GM18505 (cell line): ENCODE data around the gene NEO1.

Source experiments
- ATAC-seq: cut with Tn5 transposase; IDR thresholded peaks from one replicate; pipeline ENCODE4 v1.9.1; 2021; ENCODE audit not compliant: unreplicated experiment
- POLR2A ChIP-seq: IDR thresholded peaks from 4 replicates; pipeline ENCODE4 v1.6.1; 2011; ENCODE audit warnings: borderline replicate concordance; ENCODE audit not compliant: insufficient read depth, insufficient read length; ENCODE audit errors: extremely low read depth

Gene NEO1

DNA sequence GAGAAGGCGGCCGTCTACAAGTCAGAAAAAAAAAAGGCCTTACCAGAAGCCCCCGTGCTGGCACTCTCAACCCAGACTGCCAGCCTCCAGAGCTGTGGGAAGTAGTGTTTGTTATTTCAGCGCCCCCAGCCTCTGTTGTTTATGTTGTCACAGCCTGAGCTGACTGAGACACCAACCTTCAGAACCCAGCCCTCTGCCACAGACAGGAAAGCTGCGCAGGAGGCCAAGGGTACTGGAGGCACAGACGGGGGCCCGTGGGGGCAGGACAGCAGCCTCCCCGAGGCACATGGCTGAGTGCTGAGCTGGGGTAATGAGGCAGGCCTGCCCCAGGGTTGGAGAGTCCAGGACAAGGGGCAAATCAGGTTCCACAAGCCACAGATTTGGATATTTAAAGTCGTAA is 282.8 kb downstream of the NEO1 start:
- no peak for TF ChIP-seq POLR2A
- ATAC-seq: no peak

DNA sequence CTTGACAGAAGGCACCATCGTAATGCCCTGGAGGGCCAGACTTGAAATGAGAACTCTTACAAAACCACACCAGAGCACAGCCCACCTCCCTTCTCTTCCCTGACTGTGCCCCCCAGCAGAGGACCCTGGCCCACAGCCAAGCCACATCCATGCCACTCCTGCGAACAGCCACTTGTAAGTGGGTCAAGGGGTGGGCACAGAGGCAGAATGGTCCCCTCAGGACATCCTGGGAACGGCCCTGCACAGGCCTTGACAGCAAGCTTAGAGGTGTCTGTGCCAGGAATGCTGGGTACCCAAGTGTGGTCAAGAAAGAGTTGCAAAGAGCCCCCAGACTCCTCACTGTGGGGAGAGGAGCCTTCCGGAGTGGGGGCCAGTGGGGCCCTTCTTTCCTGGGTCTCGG is 283.2 kb downstream of the NEO1 start:
- no peak for ATAC-seq

DNA sequence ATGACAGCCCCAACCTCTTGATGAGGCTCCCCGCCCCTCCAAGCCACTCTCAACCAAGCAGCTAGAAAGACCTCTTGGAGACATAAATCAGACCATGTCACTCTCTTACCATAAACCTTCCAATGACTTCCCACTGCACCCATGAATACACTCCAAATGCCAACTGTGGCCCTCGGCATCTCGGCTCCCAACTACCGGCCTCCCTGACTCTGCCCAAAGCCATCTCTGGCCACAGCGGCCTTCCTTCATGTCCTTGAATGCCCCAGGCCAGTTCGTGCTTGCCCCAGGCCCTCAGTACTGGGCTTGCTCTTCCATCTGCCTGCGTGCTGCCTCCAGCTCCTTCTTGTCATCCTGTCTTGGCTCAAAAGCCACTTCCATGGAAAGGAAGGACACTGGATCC is 284.5 kb downstream of the NEO1 start:
- no peak for ATAC-seq

More for the DNA sequence above, 283.2 kb downstream of the NEO1 start:
- TF ChIP-seq POLR2A: no peak

DNA sequence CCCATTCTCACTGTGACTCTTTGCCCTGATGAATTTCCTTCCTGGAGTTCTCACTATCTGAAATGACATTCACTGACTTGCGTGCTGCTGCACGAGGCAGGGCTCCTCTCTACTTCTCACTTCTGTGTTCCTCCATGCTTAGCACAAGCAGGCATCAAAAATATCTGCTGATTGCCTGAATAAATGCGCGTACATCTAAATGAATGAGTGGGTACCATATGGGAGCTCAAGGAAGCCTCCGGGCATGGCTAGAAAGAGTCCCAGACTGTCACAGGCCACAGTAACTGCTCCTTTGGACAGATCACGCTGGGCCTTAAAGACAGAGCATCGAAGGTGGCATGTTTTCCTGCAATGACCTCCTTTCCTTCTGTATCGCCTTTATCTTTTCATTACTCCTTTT is 284.9 kb downstream of the NEO1 start:
- TF ChIP-seq POLR2A: no peak
- ATAC-seq: no peak

More for the DNA sequence above, 284.5 kb downstream of the NEO1 start:
- TF ChIP-seq POLR2A: no peak

DNA sequence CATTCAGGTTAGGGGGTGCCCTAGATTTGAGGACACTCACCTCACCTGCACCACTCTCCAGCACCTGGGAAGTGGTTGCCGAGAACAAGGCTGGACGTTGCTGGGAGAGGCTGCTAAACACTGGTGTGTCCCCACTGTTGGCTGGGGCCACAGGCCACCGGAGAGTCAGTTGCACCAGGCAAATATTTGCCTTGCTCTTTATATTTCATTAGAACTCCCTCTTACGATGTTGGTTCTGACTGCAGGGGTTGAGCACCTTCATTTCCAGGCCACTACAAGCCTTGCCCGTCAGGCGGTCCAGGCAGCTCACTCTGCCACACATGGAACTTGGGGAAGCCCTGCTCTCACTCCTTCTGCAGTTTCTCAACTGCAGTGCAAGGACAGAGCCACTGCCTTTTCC is 285.8 kb downstream of the NEO1 start:
- no peak for ATAC-seq
- TF ChIP-seq POLR2A: no peak

DNA sequence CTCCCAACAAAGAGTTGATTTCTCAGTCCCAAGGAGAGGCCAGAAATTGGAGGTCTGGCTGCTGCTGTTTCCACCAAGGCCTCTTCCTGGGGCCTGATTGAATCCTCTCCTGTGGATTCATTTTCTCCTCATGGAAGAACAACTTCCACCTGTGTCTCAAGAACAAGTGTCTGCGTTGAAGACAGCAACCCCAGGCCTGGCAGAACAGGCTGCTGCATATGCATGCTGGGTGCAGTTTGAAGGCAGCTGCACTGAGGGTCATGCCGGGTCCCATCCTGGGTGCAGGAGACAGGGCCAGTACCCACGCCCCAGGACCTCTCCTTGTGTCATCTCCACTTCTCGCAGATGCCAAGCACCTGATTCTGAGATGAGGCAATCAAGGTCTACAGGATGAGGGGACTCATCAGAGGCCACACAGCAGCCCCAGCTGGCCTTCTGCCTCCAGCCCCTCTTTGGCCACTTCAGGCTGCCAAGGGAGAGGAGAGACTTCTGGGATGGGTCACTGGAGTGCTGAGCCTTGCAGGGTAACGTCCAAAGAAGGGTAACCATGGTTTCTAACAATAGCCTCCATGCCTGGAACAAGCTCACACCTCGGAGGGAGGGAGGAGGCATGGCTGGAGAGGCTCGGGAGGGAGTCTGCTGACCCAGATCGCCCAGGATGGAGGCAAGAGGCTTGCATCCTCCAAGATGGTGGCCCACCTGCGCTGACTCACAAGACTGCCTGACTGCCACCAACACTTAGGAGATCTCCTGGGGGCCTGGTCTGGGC is 286.5 kb downstream of the NEO1 start:
- no peak for ATAC-seq
- no peak for TF ChIP-seq POLR2A

DNA sequence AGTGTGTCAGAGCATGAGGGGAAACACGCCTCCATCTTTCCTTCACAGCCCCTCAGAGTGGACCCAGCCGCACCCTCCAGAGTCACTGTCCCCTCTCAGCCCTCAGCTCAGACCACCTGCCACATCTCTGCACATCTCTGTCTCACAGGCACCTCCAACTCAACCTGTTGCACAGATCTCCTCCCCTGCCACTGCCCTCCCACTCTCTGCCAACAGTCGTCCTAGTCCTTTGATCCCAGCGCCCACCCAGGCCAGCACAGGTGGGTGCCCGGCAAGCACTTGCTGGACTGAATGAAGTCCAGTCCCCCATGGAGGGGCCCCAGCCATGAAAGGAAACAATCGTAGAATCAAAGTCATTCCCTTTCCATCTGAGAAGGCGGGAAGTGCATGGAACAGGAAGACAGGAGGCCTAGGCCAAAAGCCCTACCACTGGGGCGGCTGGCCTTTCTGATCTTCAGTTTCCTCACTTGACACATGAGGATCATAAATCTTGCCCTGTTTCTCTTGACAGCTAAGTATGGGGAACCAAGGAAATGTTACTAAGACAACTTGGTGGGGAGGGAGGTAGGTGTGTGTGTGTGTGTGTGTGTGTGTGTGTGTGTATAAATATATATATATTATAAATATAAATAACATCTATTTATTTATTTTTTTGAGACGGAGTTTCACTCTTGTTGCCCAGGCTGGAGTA is 288.4 kb downstream of the NEO1 start:
- no peak for ATAC-seq

DNA sequence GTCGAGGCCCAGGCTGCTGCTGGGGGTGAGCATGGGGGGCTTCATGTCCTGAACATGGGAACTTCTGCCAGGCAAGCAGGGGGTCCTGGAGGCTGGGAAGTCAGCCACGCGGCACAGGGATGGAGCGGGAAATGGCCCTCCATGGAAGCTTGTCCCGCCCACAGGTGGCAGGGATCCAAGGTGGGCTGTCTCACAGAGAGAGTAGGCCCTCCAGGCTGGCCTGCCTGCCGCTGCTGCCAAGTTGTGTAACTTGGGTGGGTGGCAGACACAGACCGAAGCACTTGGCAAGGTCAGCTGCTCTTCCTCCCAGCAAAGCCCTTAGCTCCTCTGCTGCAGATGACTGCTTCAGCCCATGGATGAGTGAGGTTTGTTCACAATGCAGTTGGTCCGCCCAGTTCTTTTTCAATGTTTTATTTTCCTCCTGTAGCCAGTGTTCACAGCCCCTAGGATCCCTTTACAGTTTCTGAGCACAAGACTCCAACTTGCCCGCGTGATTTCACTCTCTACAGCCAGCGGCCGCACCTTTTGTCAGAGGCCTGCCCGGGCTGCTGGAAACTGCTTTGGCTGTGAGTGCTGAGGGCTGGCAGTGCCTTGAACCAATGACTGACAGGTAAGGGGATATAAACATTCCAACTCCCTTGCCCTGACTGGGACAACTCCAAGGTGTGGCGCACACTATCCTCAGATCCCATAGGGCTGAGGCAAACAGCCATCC is 289.8 kb downstream of the NEO1 start:
- ATAC-seq: no peak
- TF ChIP-seq POLR2A: no peak

More for the DNA sequence above, 288.4 kb downstream of the NEO1 start:
- no peak for TF ChIP-seq POLR2A

DNA sequence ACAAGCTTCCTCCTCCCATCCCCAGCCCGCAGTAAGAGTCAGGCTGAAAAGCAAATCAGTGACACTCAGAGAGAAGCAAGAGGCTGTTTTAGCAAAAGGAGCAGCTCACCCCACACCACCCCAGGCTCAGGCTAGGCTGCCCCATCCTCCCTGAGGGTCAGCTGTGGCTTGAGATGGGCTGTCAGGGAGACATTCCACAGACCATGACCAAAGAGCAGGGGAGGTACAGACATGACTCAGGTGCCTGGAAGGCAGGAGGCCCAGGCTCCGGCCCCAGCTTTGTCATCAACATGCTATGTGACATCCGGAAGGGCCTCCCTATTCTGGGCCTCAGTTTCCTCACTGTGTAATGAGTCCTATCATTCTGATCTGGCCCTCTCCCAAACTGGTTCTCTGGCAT is 291.8 kb downstream of the NEO1 start:
- no peak for TF ChIP-seq POLR2A
- no peak for ATAC-seq

DNA sequence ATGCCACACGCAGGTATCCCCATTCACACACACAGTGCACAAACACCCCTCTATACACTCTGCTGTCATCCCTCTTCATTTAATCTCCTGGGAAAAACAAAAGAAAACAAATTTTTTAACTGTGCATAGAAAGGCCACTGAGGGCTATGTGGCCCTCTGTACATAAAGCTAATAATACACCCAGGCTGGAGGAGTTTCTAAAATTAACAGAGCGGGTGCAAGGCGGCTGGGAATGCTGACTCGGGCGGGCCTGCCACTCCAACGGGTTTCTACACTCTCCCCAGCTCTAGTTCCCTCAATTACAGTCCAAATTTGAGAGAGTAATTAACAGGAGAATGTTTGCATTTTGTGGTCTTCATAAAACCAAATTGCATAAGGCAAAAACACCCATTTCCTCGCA is 293.4 kb downstream of the NEO1 start:
- TF ChIP-seq POLR2A: no peak
- no peak for ATAC-seq

DNA sequence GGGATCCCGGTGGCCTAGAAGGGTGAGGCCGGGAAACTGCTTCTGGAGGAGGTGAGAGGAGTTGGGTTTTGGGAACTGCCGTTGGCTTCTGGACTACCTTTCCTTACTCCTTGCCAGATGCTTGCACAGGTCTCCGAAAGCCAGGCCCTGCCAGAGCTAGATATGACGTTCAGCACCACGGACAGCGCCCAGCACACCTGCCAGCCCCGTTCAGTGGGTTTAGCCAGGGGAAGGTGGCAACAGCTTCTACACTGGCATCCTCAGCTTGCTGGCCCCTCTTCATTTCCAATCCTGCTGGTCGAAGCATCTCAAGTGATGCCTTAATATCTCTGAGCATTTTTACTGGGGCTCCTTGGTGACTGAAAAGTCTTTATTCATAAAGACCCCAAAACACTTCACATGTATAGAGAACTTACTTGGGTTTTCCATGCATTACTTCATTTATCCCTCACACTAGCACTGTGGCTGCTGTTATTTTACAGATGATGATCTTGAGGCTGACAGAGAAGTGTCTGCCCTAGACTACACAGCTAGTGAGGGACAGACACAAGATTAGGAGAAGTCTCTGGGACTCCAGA is 294.6 kb downstream of the NEO1 start:
- TF ChIP-seq POLR2A: no peak
- no peak for ATAC-seq

DNA sequence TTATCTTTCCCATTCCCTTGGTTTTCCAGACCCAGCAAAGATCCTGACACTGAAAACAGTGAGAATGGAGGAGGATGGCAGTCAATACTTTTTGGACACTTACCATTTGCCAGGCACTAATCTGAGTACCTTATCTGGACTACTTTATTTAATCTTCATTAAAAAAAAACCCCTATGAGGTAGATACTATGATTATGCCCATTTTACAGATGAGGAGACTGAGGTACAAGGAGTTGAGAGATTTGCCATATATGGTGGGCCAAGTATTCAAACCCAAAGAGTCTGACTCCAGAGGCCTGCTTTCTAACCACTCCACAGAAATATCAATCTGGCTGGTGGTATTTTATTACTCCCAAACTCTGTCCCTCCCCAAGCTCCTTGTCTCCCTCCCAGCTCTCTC is 296.9 kb downstream of the NEO1 start:
- ATAC-seq: no peak
- no peak for TF ChIP-seq POLR2A

DNA sequence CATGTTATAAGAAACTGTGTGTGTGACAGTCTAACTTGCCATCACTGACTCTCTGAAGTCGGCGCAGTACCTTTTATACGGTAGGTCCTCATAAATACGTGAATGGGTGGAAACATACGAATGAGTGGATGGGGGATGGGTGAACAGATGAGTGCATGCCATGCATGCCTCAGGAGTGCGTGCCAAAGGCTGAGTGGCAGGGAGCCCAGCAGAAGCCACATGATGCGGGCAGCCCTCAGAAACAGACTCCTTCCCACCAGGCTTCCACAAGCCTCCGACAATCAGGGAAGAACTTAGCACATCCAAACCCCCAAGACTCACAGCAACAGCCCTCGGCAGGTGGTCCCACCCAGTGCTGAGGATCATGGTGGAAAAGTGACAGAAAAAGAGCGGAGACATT is 299.8 kb downstream of the NEO1 start:
- no peak for ATAC-seq
- TF ChIP-seq POLR2A: no peak

DNA sequence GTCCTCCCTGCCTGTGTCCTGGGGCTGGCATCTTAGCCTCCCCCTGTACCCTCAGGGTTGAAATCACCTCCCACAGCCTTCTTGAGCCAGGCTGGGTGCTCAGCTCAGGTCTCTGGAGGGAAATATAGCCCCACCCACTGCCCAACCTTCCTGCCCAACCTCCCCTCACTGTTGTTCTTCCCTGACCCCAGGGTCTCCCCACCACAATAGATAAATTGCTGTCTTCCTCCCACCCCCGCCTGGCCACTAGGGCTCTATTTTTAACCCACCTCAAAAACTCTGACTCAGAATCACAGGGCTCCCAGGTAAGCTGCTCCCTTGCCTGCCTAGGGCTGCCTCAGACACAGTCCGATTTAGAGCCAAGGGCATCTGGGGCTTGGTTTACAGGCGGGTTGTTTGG is 301.5 kb downstream of the NEO1 start:
- no peak for TF ChIP-seq POLR2A
- no peak for ATAC-seq

DNA sequence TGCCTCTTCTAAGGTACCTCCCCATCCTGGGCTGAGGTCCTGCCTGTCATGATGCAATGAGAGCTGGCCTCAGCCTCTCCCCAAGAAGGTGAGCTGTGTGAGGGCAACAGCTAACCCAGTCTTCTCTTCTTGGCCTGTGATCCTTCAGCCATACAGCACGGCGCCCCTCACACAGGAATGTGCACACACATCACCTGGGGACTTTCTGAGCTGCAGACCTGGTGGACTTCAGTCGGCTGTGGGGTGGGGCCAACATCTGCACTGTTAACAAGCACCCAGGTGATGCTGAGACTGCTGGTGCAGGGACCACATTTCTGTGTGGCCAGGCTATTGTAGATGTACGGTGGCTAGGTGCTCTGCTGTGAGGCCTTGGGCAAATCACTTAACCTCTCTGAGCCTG is 302.0 kb downstream of the NEO1 start:
- ATAC-seq: no peak

More for the DNA sequence above, 302.0 kb downstream of the NEO1 start:
- TF ChIP-seq POLR2A: no peak
